Measurements from ENCODE around the gene NBEA. TPM values are rescaled to one million over a fixed set of nuclear protein-coding genes. Genes with fewer than 3 reads are reported as not detected.

NBEA gene
- total RNA-seq, 1 experiment from 2014 or later = 4.1 TPM

- intact Hi-C loops (cut with micrococcal nuclease) = no loop called here
Observed at GRCh38 chr13:35527451-35527850, 585.4 kb downstream of the NBEA start.

More at GRCh38 chr13:35527451-35527850, 585.4 kb downstream of the NBEA start:
- Histone ChIP-seq H3K27ac (ENCODE audit: low read depth, low read length) (no peak overlapping the region), H3K27me3 (ENCODE audit: insufficient read depth, low read length) (no peaks in the 10 kb centered on the region), H3K79me2 (ENCODE audit: insufficient read depth, low read length) (no peaks in the 10 kb centered on the region), H3K4me2 (ENCODE audit: low read length) (no peak overlapping the region), H2AFZ (ENCODE audit: low read depth, low read length, poor library complexity, severe bottlenecking) (no peak overlapping the region), H3K4me1 (ENCODE audit: control insufficient read depth in 1 of 2, insufficient read depth in 2 of 2, low read length in 2 of 2) (no peaks in the 10 kb centered on the region), H3K4me3 (replicated peaks in 1 of 2; ENCODE audit: low read depth in 1 of 2, low read length in 2 of 2) (no peak overlapping the region), H3K9ac (ENCODE audit: low read length) (no peak overlapping the region), H3K9me3 (ENCODE audit: control insufficient read depth in 1 of 2, insufficient read depth in 1 of 2, low read depth in 1 of 2, low read length in 2 of 2) (no peaks in the 10 kb centered on the region), H3K36me3 (ENCODE audit: control insufficient read depth in 1 of 2, insufficient read depth in 2 of 2, low read length in 2 of 2) (no peaks in the 10 kb centered on the region), H4K20me1 (ENCODE audit: insufficient read depth) (no peaks in the 10 kb centered on the region), H3K9me2 (ENCODE audit: insufficient read depth) (no peaks in the 10 kb centered on the region)
- DNase-seq (ENCODE audit: low read depth, low spot score) (no peak), ATAC-seq (no peak)
- no TSS peak for BruUV-seq (replicated peaks)
- TF ChIP-seq POLR2A (IDR thresholded peaks at IDR 0.05; ENCODE audit: borderline replicate concordance, extremely low read depth, insufficient read depth, insufficient read length) (no peak), RAD21 (IDR thresholded peaks at IDR 0.05; ENCODE audit: low read depth) (no peak), EGR1 (IDR thresholded peaks at IDR 0.05; ENCODE audit: low read depth) (no peak), ZBTB33 (IDR thresholded peaks at IDR 0.05; ENCODE audit: extremely low read depth, insufficient replicate concordance, low read length) (no peak), YY1 (IDR thresholded peaks at IDR 0.05; ENCODE audit: extremely low read depth, insufficient replicate concordance, low read depth, low read length) (no peak), ATF3 (IDR thresholded peaks at IDR 0.05) (no peak), REST (IDR thresholded peaks at IDR 0.05; ENCODE audit: low read depth) (no peak), ZNF274 (IDR thresholded peaks at IDR 0.05; ENCODE audit: low read depth, low read length) (no peak), CEBPB (IDR thresholded peaks at IDR 0.05; ENCODE audit: low read depth) (no peak), TCF7L2 (IDR thresholded peaks at IDR 0.05; ENCODE audit: borderline replicate concordance, extremely low read depth, insufficient read depth, insufficient read length) (no peak), EZH2 (IDR thresholded peaks at IDR 0.05) (no peak), SRF (IDR thresholded peaks at IDR 0.05; ENCODE audit: low read depth) (no peak), MAX (IDR thresholded peaks at IDR 0.05) (no peak), CTCF (IDR thresholded peaks at IDR 0.05 in 2 of 3, conservative IDR thresholded peaks at IDR 0.05 in 1 of 3; ENCODE audit: borderline replicate concordance in 1 of 3, insufficient read depth in 1 of 3, low read depth in 2 of 3, low read length in 2 of 3) (no peak), ZFX (IDR thresholded peaks at IDR 0.05) (no peak), FOSL1 (IDR thresholded peaks at IDR 0.05; ENCODE audit: low read depth) (no peak), SP1 (IDR thresholded peaks at IDR 0.05; ENCODE audit: low read depth) (no peak)
- ChIA-PET CTCF (no interaction called here), POLR2A (no interaction called here), RAD21 (ENCODE audit: low non-redundant PET in 1 of 2, low total read pairs in 2 of 2, uncharacterized antibody in 2 of 2, unreplicated experiment in 2 of 2) (no interaction called here)
